B cell (primary cell): ENCODE measurements around the gene RPTN. TPM values are rescaled to one million over a fixed set of nuclear protein-coding genes. Genes with fewer than 3 reads are reported as not detected.

Experiments
- ATAC-seq: fragments of 200-7000 bp; cut with Tn5 transposase; one replicate; pipeline ENCODE4 v1.10.0; 2021; ENCODE audit warnings: low read depth, mild to moderate bottlenecking, moderate number of reproducible peaks, moderate library complexity
- CTCF ChIA-PET: fragments of 350-600 bp; sonication (Branson Sonifier 250); formaldehyde crosslinking; loops from one replicate; lab custom pipeline; 2021; ENCODE audit warnings: antibody characterized with exemption, inconsistent platforms; lab: Charles Lee
- POLR2A ChIA-PET: fragments of 350-600 bp; sonication (Branson Sonifier 250); formaldehyde crosslinking; loops from one replicate; lab custom pipeline; 2021; ENCODE audit warnings: antibody characterized with exemption; lab: Charles Lee
- DNase-seq: peaks from one replicate; pipeline ENCODE4 v3.0.0; 2013
- H2AFZ ChIP-seq: 2 replicates; pipeline ENCODE4 v1.6.1; 2012; ENCODE audit warnings: mild to moderate bottlenecking, low read depth, low read length; ENCODE audit not compliant: insufficient read depth, poor library complexity, severe bottlenecking
- H3K27ac ChIP-seq, 2 donors: 1 replicate in 1 of 2; 2 replicates in 1 of 2; pipeline ENCODE4 v1.5.1; 2012 to 2013; ENCODE audit warnings: low read length in 2 of 2, mild to moderate bottlenecking in 2 of 2, moderate library complexity in 1 of 2
- H3K27me3 ChIP-seq, 4 experiments: fragments of 200-600 bp in 1 of 4; sonication (generic) in 1 of 4; replicated peaks in 1 of 4; 1 replicate in 2 of 4; 2 replicates in 2 of 4; pipeline versions ENCODE4 v1.6.1 to v1.7.0; 2013 to 2016; ENCODE audit warnings: low read length in 3 of 4, mild to moderate bottlenecking in 2 of 4, mixed read lengths in 1 of 4, moderate library complexity in 1 of 4; ENCODE audit not compliant: insufficient read depth in 4 of 4, control insufficient read depth in 3 of 4; ENCODE audit errors: control extremely low read depth in 1 of 4
- H3K36me3 ChIP-seq, 2 experiments: replicated peaks in 1 of 2; 1 replicate in 1 of 2; 2 replicates in 1 of 2; pipeline versions ENCODE4 v1.6.1 to v1.7.1; 2013; ENCODE audit warnings: low read length in 1 of 2; ENCODE audit not compliant: insufficient read depth in 2 of 2, control insufficient read depth in 1 of 2; ENCODE audit errors: control extremely low read depth in 1 of 2, extremely low read depth in 1 of 2
- H3K4me1 ChIP-seq, 2 donors: fragments of 200-600 bp in 1 of 2; sonication (generic) in 1 of 2; 1 replicate in 1 of 2; 2 replicates in 1 of 2; pipeline versions ENCODE4 v1.5.1 to v1.6.1; 2013 to 2017; ENCODE audit warnings: low read length in 2 of 2; ENCODE audit not compliant: control insufficient read depth in 2 of 2, insufficient read depth in 2 of 2
- H3K4me2 ChIP-seq: replicated peaks from 2 replicates; pipeline ENCODE3; 2012; ENCODE audit warnings: mild to moderate bottlenecking, low read depth, low read length; ENCODE audit not compliant: poor library complexity, severe bottlenecking
- H3K4me3 ChIP-seq, 5 experiments: fragments of 200-600 bp in 1 of 5; sonication (generic) in 1 of 5; 1 replicate in 3 of 5; 2 replicates in 2 of 5; pipeline versions ENCODE4 v1.5.1 to v1.7.0; 2011 to 2016; ENCODE audit warnings: low read length in 4 of 5, mild to moderate bottlenecking in 4 of 5, low read depth in 2 of 5, control low read depth in 1 of 5, moderate library complexity in 1 of 5; ENCODE audit not compliant: insufficient read depth in 1 of 5; ENCODE audit errors: control extremely low read depth in 1 of 5, extremely low read depth in 1 of 5
- H3K79me2 ChIP-seq: fragments of 200-600 bp; sonication (generic); one replicate; pipeline ENCODE4 v1.6.0; 2016; ENCODE audit warnings: low read length; ENCODE audit not compliant: control insufficient read depth, insufficient read depth
- H3K9ac ChIP-seq: fragments of 200-600 bp; sonication (generic); 2 replicates; pipeline ENCODE4 v1.6.1; 2017; ENCODE audit warnings: mild to moderate bottlenecking, low read length, moderate library complexity
- H3K9me3 ChIP-seq, 3 donors: one replicate each; pipeline versions ENCODE4 v1.6.1 to v1.7.1; 2013; ENCODE audit warnings: low read length in 2 of 3; ENCODE audit not compliant: control insufficient read depth in 2 of 3, insufficient read depth in 1 of 3; ENCODE audit errors: control extremely low read depth in 1 of 3
- H4K20me1 ChIP-seq: 2 replicates; pipeline ENCODE4 v1.6.0; 2012; ENCODE audit warnings: mild to moderate bottlenecking, low read length; ENCODE audit not compliant: insufficient read depth, control insufficient read depth, poor library complexity, severe bottlenecking
- H3K27ac Mint-ChIP-seq: one replicate; pipeline ENCODE4 v1.8.0; 2021; ENCODE audit warnings: mixed read lengths
- H3K27me3 Mint-ChIP-seq: one replicate; pipeline ENCODE4 v1.8.0; 2021; ENCODE audit warnings: mixed read lengths
- H3K4me1 Mint-ChIP-seq: one replicate; pipeline ENCODE4 v1.8.0; 2021; ENCODE audit warnings: mixed read lengths
- H3K4me3 Mint-ChIP-seq: one replicate; pipeline ENCODE4 v1.8.0; 2021; ENCODE audit warnings: mixed read lengths
- H3K9me3 Mint-ChIP-seq: one replicate; pipeline ENCODE4 v1.8.0; 2022; ENCODE audit warnings: mixed read lengths; ENCODE audit not compliant: insufficient read depth
- EZH2 ChIP-seq: IDR thresholded peaks from 2 replicates; pipeline ENCODE4 v1.6.1; 2012; ENCODE audit warnings: borderline replicate concordance, low read depth, mild to moderate bottlenecking, moderate library complexity, low read length; ENCODE audit not compliant: insufficient read depth, poor library complexity, severe bottlenecking
- intact Hi-C: fragments of 100-400 bp; cut with micrococcal nuclease; formaldehyde crosslinking; loops from one replicate; pipeline ENCODE4 v1.10.0; 2022
- polyA plus RNA-seq: library from polyadenylated mRNA; depleted of rRNA; stranded (reverse); fragments of >200 nt; gene quantifications from 2 replicates; pipeline ENCODE4 v1.2.3, GENCODE V29; 2012
- total RNA-seq, 2 donors: library from RNA; stranded (reverse); fragments of 120-200 nt in 1 of 2; gene quantifications; 1 replicate in 1 of 2; 2 replicates in 1 of 2; pipeline versions ENCODE4 v1.2.3 to v1.2.4, GENCODE V29; 2013 to 2022
- TF ChIP-seq, protein P1 (sequence below): fragments of 200-600 bp; IDR thresholded peaks from one replicate; pipeline ENCODE4 v1.8.0; 2022; ENCODE audit warnings: antibody characterized with exemption, mild to moderate bottlenecking

The RPTN gene
- total and polyA plus RNA-seq, 2 donors (not counting 1 experiment from before 2014, with no cell fraction given): not detected

DNA sequence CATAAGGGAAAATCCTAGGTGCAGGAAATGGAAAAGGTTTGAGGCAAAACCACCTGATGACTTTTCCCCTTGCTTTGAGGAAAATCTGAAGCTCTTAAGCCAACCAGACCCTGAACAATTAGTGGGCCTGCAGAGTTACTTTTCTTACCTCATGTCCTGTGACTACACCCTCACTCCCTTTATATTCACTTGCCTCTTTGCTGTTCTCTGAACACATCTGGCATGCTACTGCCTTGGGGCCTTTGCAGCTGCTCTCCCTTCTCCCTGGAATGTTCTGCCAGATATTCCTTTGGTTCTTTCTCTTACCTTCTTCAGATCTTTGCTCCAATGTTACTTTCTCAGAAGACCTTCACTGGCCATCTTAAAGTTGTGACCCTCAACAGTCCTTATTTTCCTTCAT lies 21.8 kb downstream of the RPTN start:
- peaks cover 0 to 10% (median 3%) of the 10 kb centered on the region in 4 experiments for H3K27me3 ChIP-seq
- no peak overlapping the region for H3K4me3 Mint-ChIP-seq

GRCh38 chr1:152130186-152130585 lies 28.8 kb downstream of the RPTN start:
- no peak overlapping the region for H3K4me2 ChIP-seq
- no peak overlapping the region for H2AFZ ChIP-seq
- no peak overlapping the region for H3K4me3 ChIP-seq
- H3K27ac ChIP-seq: no peak overlapping the region
- peaks cover 60% of the 10 kb centered on the region for H3K27me3 Mint-ChIP-seq
- H3K4me1 Mint-ChIP-seq: no peaks in the 10 kb centered on the region
- no peak overlapping the region for H3K4me3 Mint-ChIP-seq
- peaks cover 7% of the 10 kb centered on the region for H3K9me3 Mint-ChIP-seq
- peaks cover 0 to 24% (median 20%) of the 10 kb centered on the region in 4 experiments for H3K27me3 ChIP-seq
- TF ChIP-seq, protein P1, sequence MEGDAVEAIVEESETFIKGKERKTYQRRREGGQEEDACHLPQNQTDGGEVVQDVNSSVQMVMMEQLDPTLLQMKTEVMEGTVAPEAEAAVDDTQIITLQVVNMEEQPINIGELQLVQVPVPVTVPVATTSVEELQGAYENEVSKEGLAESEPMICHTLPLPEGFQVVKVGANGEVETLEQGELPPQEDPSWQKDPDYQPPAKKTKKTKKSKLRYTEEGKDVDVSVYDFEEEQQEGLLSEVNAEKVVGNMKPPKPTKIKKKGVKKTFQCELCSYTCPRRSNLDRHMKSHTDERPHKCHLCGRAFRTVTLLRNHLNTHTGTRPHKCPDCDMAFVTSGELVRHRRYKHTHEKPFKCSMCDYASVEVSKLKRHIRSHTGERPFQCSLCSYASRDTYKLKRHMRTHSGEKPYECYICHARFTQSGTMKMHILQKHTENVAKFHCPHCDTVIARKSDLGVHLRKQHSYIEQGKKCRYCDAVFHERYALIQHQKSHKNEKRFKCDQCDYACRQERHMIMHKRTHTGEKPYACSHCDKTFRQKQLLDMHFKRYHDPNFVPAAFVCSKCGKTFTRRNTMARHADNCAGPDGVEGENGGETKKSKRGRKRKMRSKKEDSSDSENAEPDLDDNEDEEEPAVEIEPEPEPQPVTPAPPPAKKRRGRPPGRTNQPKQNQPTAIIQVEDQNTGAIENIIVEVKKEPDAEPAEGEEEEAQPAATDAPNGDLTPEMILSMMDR: no peak
- no peak for TF ChIP-seq EZH2
- no peaks in the 10 kb centered on the region for H4K20me1 ChIP-seq
- DNase-seq: no peak
- H3K36me3 ChIP-seq: no peaks in the 10 kb centered on the region
- intact Hi-C loops: no loop called here
- ChIA-PET CTCF (no interaction called here), POLR2A (no interaction called here)
- H3K9me3 ChIP-seq: peaks cover 3 to 15% (median 13%) of the 10 kb centered on the region in 3 donors
- no peaks in the 10 kb centered on the region for H3K79me2 ChIP-seq
- no peak overlapping the region for H3K9ac ChIP-seq
- ATAC-seq: no peak
- H3K4me1 ChIP-seq: no peaks in the 10 kb centered on the region
- H3K27ac Mint-ChIP-seq: no peak overlapping the region

More for the DNA sequence above, 21.8 kb downstream of the RPTN start:
- no peaks in the 10 kb centered on the region for H4K20me1 ChIP-seq
- H3K27ac ChIP-seq: no peak overlapping the region
- Mint-ChIP-seq H3K9me3 (peaks cover 7% of the 10 kb centered on the region), H3K27ac (no peak overlapping the region), H3K27me3 (peaks cover 37% of the 10 kb centered on the region), H3K4me1 (no peaks in the 10 kb centered on the region)
- H3K36me3 ChIP-seq: no peaks in the 10 kb centered on the region
- H2AFZ ChIP-seq: no peak overlapping the region
- ChIA-PET CTCF (no interaction called here), POLR2A (no interaction called here)
- no peak for TF ChIP-seq EZH2
- DNase-seq (no peak), ATAC-seq (no peak)
- no peak overlapping the region for H3K4me2 ChIP-seq
- H3K4me1 ChIP-seq: no peaks in the 10 kb centered on the region
- intact Hi-C loops: no loop called here
- no peak overlapping the region for H3K9ac ChIP-seq
- H3K79me2 ChIP-seq: no peaks in the 10 kb centered on the region
- no peak overlapping the region for H3K4me3 ChIP-seq
- peaks cover 0 to 12% (median 8%) of the 10 kb centered on the region in 3 donors for H3K9me3 ChIP-seq
